GM18519 (cell line): ENCODE data around the gene SPAST.
A peak's percentile ranks its signal among the peaks of the same experiment; 100 is the strongest.
"Not testable (repeated sequence)": the region's sequence is repeated elsewhere in the genome, so short reads cannot be mapped to it uniquely, and the experiment has no call there.

Experiments used
- ATAC-seq: cut with Tn5 transposase; IDR thresholded peaks from one replicate; pipeline ENCODE4 v1.9.1; 2021; ENCODE audit warnings: mild to moderate bottlenecking, moderate library complexity; ENCODE audit not compliant: unreplicated experiment, low FRiP score

Gene SPAST

GRCh38 chr2:32124660-32125059, 61.3 kb downstream of the SPAST start:
- ATAC-seq, result no peak

DNA sequence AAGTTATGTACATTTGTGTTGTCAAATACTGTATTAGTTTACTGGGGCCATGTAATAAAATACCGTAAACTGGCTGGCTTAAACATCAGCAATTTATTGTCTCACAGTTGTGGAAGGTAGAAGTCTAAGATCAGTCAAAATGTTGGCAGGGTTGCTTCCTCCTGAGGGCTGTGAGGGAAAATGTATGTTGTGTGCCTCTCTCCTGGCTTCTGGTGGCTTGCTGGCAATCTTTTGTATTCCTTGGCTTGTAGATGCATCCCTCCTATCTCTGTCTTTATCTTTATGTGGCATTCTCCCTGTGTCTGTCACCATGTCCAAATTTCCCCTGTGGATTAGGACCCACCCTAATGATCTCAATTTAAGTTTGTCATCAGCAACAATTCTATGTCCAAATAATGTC, 65.3 kb downstream of the SPAST start:
- no peak for ATAC-seq

DNA sequence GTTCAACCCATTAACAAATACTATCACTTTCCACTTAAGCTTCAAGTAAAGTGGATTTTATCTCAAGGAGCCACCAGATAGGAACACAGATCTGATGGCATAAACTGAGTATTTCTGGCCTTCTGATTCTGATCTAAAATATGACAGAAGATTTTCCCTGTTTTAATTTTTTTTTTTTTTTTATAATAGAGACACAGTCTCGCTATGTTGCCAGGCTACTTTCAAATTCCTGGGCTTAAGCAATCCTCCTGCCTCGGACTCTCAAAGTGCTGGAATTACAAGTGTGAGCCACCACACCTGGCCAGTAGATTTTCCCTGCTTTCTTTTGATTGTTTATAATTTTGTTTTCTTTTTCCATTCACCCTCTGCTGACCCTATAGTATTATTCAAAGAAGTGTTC, 65.7 kb downstream of the SPAST start:
- no peak for ATAC-seq

GRCh38 chr2:32135409-32135808, 72.1 kb downstream of the SPAST start:
- no peak for ATAC-seq

DNA sequence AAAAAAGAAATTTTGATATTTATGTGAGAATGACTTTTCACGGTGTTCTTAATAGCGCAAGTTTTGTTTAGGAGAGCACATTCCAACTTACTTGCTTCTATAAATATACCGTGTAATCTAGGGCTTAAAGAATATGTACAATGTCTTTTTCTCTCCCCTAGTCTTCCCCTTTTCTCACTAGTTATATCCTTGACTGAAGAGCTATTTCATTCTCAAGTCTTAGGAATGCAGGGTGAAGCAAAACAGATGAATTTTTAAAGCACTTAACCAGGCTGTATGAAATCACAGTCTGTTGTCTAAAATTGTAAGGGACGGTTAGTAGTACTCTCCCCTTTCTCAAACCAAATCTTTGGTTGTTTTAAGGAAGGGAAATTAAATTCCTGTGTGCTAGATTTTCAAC, 72.7 kb downstream of the SPAST start:
- ATAC-seq, result no peak

DNA sequence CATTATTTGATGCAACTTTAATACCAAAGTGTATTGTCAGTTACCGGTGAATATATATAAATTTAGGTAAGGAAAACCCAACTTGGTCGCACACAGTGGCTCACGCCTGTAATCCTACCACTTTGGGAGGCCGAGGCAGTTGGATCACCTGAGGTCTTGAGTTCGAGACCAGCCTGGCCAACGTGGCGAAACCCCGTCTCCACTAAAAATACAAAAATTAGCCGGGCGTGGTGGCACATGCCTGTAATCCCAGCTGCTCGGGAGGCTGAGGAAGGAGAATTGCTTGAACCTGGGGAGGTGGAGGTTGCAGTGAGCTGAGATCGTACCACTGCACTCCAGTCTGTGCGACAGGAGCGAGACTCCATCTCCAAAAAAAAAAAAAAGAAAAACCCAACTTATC, 88.2 kb downstream of the SPAST start:
- ATAC-seq, result not testable (repeated sequence)

DNA sequence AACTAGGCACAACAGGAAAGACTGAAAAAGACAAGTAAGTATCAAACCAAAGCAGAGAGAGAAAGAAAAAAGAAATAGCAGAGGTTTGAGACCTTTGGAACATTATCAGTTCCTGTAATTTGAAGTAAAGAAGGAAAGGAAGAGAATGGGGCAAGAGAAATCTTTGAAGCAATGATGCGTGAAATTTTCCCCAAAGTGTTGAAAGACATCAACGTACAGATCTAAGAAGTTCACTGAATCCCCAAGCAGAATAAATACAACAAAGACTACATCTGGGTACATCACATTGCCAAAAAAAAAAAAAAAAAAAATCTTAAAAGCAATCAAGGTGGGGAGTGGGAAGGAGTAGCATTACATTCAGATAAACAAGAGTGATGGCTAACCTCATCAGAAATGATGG, 96.3 kb downstream of the SPAST start:
- no peak for ATAC-seq

GRCh38 chr2:32161296-32161695, 97.9 kb downstream of the SPAST start:
- no peak for ATAC-seq

GRCh38 chr2:32164254-32164653, 100.9 kb downstream of the SPAST start:
- ATAC-seq, result not testable (repeated sequence)

DNA sequence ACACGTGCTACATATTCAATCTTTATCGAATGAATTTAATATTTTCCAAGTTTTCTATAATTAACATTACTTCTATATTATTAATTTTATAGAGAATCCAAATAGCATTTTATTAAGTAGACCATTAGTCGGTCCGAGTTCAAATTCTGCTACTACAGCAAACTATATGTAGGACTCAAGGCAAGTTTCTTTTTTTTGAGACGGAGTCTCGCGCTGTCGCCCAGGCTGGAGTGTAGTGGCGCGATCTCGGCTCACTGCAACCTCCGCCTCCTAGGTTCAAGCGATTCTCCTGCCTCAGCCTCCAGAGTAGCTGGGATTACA, 101.6 kb downstream of the SPAST start:
- ATAC-seq, result not testable (repeated sequence)

- no peak for ATAC-seq
Observed at GRCh38 chr2:32166115-32166574, 102.8 kb downstream of the SPAST start.

DNA sequence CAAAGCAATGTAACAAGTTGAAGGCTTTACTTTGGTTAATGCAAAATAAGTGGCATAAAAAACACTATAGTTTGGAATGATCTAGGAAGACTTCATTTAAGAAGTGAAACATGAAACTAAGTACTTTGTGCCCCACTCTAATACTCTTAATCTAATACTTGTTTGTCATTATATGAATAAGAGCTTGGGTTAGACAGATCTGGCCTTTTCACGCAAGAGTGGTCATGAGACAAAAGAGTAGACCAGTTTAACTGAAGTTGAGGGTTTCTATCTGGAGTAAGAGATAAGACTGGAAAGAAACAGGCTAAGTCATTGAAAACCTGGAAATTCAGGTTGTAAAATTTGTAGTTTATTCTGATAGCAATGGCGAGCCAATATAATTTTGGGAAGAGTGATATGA, 105.2 kb downstream of the SPAST start:
- peak; percentile 43 for ATAC-seq

- ATAC-seq, result no peak
Observed at GRCh38 chr2:32172870-32173269, 109.5 kb downstream of the SPAST start.

DNA sequence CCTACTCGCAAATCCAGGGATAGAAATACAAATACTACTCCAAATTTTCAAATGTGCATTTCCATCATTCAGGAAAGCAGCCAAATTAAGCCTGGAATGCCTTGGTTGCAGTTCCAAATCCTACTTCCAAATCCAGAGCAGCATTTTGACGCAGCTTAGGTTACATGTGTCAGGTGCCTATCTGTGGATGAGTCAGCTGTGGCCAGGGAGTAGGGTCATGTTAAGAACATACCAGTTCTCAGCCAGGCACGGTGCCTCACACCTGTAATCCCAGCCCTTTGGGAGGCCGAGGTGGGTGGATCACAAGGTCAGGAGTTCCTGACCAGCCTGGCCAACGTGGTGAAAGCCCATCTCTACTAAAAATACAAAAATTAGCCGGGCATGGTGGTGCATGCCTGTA, 119.3 kb downstream of the SPAST start:
- ATAC-seq, result no peak

DNA sequence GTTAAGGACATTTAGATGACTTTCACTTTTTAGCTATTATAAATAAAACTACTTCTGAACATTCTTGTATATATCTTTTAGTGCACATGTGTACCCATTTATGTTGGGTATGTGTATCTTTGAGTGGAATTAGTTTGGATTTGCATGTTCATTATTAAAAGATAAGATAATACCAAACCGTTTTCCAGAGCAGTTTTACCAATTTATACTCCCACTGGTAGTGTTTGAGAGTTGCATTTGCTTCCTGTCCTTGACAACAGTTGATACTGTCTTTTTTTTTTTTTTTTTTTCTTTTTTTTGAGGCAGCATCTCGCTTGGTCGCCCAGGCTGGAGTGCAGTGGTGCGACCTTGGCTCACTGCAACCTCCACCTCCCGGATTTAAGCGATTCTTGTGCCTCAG, 125.7 kb downstream of the SPAST start:
- ATAC-seq, result no peak

- no peak for ATAC-seq
Observed at GRCh38 chr2:32192418-32192817, 129.1 kb downstream of the SPAST start.

DNA sequence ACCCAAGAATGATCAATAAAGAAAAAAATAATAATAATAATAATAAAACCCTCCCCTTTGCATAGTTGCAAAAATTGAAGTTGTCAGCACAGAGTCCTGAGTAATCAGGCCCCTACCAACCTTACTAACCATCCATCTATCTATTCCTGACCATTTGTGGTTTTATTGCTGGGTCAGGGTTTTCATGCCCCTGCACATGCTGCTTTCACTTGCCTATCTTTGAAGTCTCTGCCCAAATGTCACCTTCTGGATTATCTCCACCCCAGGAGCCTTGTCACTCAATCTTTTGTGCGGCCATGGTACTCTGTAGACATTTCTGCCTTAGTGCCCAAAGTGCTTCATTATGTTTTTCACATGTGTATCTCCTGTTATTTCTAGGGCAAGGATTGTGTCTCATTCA, 137.5 kb downstream of the SPAST start:
- ATAC-seq, result no peak

- ATAC-seq, result not testable (repeated sequence)
Observed at GRCh38 chr2:32203428-32203827, 140.1 kb downstream of the SPAST start.
